HG03135 (cell line): ENCODE results near the gene CIROP.

ENCODE experiments used
- ATAC-seq: cut with Tn5 transposase; IDR thresholded peaks from one replicate; pipeline ENCODE4 v1.9.1; 2021; ENCODE audit warnings: mild to moderate bottlenecking, moderate library complexity; ENCODE audit not compliant: unreplicated experiment

Gene CIROP

GRCh38 chr14:23054000-23054811 is 50.6 kb downstream of the CIROP start:
- ATAC-seq: no peak

- ATAC-seq: no peak
Measured at GRCh38 chr14:23053426-23053825, 51.4 kb downstream of the CIROP start.

- no peak for ATAC-seq
Measured at GRCh38 chr14:23052671-23053070, 52.1 kb downstream of the CIROP start.

GRCh38 chr14:23052182-23052623 is 52.6 kb downstream of the CIROP start:
- ATAC-seq: no peak

GRCh38 chr14:23051141-23052057 is 53.4 kb downstream of the CIROP start:
- ATAC-seq: no peak
